ENCODE data around the gene PKDCC.
A peak's percentile ranks its signal among the peaks of the same experiment; 100 is the strongest.
"Not testable (repeated sequence)": the region's sequence is repeated elsewhere in the genome, so short reads cannot be mapped to it uniquely, and the experiment has no call there.

The PKDCC gene

DNA sequence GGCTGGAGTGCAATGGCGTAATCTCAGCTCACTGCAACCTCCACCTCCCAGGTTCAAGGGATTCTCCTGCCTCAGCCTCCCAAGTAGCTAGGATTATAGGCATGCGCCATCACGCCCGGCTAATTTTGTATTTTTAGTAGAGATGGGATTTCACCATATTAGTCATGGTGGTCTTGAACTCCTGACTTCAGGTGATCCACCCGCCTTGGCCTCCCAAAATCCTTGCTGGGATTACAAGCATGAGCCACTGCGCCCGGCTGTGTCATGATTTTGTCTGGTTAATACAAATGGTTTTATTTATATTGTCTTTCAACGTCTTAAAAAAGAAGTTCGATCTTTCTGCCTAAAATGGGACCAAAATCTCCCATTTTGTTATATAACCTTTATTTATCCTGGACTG is 19.2 kb downstream of the PKDCC start:
- not testable (repeated sequence) for DNase-seq

DNA sequence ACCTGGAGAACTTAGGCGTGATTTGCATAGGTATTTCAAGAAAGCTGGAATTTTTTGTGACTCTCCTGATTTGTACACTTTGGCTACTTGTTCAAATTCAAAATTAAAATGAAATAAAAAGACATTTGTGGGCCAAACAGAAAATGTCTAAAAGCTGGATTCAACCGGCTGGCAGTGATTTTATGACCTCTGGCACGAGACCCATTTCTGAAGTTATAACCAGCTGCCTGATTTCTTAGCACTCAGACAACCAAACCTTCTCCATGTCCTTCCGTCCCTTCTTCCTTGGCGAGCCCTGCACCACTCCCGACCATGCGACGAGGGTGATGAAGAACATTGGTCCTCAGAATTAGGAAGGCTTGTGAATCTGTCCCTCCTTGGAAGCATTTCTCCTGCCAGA is 19.7 kb downstream of the PKDCC start:
- DNase-seq: no peak

DNA sequence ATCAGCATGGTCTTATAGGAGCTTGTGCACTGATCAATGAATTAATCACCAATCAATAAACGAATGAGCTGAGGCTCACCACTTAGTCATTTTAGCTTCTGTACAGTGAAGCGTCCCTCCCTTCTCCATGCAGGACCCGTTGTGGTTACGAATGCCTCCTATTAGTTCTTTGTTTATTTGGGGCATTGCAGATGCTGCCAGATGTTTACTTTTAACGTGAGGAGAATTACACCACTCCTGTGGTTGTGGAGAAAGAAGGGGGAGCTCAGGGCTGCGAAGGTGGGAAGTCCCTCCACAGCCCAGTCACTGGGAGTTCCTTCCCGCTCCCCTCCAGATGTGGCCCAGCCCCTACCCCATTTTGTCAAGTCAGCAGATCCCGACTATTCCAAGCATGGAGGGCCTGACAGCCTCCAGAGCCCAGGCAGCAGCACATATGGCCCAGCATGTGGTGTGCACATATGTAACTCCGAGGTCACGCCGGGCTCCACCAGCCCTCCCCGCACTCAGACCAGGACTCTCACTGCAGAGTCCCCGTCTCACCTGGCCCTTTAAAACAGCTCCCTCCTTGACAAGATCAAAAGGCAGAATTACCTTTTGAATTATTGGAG is 20.9 kb downstream of the PKDCC start:
- DNase-seq: no peak

DNA sequence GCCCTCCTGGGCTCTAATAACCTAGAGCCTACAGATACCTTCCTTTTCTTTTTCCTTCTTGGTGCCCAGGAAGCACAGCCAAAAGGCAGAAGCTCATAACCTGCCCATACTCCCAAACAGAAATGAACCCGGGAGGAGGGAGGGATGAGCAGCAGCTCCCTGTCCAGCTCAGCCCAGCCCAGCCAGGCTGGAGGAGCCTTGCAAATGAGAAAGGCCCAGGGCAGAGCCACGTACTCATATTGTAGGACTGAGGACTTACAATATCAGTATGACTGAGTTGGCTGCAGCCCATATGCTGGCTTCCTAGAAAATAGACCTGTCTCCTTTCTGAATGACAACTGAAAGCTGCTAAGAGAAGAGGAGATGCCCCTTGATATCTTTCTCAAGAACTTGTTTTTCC is 21.7 kb downstream of the PKDCC start:
- DNase-seq: no peak

DNA sequence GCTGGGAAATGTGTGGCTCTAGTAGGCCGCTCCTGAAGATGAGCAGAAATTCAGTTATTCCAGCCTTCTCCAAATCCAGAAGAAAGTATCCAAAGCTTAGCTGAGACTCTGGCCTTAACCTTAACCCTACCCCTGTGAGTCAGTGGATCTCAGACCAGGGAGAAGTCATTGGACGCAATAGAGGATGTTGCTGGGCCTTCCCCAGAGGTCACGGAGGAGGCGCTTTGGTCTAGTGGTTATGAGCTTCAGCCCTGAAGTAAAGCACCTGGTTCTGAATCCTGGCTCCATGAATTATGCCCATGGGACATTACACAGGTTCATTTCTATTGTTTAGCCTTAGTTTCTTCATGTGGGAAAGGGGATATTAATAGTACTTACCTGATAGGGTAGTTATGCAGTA is 24.0 kb downstream of the PKDCC start:
- DNase-seq: no peak

DNA sequence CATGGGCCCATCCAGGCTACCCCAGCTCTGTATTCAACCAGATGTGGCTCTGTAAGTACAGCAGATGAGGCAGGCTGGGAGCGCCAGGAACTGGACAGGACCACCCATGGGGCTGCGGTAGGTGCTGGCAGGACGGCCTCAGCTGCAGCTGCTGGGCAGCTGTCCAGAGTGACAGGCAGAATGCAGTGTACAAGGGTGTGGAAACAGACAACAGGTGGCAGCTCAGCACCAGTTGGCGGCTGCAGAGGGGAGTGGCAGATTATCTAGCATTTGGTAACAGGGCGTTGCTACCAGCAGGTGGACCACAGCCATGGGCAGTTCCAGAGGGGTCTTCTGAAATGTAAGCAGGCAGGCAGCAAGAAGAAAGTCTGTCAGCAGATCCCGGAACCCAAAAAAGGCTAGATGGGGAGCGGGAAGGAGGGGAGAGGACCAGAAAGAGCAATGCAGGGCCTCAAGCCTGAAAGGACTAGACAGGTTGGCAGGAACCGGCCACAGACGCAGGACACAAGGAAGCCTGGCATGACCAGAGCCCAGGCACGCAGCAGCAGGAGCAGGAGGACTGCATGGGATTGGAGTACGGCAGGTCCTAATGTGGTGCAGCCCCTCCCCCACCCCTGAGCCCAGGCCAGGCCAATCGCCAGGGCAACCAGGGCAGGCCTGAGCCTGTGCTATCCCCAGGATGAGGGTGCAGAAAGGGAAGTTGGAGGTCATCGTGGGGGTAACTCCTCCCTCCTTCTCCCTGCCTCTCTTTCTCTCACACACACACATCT is 24.7 kb downstream of the PKDCC start:
- DNase-seq: no peak

DNA sequence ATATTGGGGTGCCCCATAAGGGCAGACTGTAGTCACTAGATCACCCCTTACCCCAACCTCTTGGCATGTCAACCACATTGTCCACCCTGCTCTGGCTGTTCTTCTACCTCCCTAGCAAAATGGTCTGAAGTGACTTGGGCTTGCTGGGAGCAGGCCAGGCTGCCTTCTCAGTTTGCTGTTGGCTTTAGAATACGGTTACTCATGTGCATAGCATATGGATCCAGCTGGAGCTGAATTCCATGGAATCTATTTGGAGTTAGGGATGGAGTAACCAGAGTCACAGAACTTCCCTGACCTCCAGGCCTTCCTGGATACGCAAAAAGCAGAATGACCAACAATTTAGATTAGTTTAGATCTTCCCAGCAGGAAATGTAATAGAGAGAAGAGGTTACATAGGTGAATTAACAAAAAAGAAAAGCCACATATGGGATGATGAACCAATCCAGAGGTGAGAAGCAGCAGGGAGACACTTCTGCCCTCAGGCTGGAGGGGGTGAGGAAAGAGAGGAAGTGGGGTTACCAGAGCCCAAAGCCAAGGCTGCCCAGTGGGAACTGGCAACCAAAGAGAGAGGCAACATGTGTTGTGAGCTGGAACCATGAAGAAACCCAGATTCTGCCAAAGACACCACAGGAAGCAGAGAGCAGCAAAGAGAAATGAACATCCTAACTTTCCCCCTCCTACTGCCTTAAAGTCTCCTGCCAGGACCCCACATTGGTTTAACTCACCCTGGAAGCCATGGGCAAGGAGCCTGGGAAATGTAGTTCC is 26.1 kb downstream of the PKDCC start:
- no peak for DNase-seq

DNA sequence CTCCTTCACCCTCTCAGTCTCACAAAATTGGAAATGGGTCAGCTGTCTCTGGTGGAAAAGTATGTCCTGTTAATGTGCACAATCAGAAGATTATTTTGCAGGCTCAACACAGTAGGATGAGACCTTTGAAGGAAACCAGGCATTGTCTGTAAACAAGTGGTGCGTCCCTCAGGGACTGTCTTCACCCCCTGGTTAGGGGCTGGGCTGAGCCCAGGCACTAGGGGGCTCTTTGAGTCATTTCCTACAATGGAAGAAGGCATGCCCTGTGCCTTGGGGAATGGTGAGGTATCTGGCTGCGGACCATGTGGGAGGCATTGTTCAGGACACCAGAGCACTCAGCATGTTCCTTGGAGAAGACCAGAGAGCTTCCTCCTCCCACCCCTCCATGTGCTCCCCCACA is 26.8 kb downstream of the PKDCC start:
- DNase-seq: no peak

DNA sequence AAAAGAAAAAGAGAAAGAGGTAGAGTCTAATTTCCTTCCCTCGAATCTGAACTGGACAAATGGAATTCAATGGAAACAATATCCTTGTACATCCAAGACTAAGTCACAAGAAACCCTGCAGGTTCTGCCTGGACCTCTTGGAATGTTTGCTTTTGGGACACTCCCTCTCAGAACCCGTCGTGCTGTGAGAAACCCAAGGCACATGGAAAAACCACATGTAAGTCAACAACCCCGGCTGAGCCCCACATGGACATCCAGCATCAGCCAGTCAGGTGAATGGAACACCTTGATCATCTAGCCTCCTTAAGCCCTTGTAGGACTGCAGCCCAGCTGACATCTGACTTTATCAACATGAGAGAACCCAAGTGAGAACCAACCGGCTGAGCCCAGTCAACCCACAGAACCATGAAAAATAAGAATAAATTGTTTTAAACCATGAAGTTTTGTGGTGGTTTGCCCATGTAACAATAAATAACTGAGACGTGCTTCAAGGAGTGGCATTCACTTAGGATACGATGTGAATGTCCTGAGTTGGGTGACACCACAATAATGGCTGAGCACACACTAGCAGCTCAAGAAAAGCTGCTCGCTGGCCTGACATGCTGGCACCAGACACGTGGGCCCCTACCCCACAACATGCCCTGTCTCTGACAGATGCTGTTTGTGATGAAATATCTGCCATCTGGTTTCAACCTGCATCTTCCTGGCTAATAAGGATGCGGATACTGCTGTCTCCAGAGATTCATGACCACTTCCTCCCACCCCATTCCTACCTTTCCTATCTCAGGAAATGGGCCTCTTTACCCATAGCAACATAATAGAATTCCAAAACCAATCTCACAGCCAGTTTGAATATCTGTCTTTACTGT is 28.8 kb downstream of the PKDCC start:
- DNase-seq: no peak

DNA sequence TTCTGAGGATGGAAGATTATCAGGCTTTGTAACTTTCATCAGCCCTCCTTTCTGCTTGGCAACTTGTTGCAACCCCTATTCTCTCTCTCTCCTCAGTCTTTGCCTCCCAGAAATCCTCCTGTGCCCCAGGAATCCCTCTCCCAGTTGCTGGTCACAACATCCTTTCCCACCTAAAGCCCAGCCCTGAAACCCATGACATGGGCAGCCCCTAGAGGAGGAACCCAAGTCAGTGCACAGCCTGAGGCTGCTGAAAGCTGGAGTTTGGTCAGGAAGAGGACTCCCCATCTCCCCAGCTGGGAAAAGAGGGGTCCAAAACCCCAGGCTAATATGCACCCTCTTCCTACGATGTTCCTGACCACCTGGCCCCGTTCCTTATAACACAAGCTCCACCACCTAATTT is 29.5 kb downstream of the PKDCC start:
- DNase-seq: no peak

DNA sequence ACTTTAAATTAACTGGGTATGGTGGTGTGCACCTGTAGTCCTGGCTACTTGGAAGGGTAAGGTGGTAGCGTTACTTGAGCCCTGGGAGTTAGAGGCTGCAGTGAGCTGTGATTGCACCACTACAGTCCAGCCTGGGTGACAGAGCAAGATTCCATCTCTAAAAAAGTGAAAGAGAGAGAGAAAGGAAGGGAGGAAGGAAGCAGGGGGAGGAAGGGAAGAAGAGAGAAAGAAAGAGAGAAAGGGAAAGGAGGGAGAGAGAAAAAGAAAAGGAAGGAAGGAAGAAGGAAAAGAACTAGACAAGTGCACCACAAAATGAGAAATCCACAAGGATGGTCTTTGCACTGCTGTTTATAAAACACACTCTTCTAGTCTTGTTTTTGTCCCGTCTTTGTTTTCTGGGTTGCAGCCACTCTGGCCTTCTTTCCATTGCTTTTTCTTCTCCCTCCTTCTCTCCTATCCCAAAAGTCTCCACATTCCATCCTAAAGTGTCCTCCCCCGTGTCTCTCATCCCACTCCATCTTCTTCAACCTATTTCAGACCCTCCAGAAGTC is 32.0 kb downstream of the PKDCC start:
- DNase-seq: no peak

DNA sequence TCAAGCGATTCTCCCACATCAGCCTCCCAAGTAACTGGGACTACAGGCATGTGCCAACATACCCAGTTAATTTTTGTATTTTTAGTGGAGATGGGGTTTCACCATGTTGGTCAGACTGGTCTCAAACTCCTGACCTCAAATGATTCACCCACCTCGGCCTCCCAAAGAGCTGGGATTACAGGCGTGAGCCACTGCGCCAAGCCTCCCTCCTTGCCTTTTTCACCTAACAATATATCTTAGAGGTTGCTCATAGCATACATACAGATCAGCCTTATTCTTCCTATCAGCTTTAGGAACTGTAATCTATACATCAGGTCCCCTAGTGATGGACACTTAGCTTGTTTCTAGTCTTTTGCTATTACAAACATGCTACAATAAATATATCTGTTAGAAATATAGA is 33.3 kb downstream of the PKDCC start:
- not testable (repeated sequence) for DNase-seq

DNA sequence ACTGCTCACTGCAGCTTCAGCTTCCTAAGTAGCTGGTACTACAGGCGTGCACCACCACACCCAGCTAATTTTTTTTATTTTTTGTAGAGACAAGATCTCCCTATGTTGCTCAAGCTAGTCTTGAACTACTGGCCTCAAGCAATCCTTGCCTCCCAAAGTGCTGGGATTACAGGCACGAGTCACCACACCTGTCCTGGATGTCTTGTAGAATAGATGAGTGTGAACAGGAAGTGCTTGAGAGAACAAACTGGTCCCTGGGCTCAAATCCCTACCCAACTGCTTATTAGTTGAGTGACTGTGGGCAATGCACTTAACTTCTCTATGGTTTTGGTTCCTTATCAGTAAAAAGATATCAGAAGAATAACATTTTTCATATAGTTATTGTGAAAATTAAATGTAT is 34.2 kb downstream of the PKDCC start:
- DNase-seq: no peak

DNA sequence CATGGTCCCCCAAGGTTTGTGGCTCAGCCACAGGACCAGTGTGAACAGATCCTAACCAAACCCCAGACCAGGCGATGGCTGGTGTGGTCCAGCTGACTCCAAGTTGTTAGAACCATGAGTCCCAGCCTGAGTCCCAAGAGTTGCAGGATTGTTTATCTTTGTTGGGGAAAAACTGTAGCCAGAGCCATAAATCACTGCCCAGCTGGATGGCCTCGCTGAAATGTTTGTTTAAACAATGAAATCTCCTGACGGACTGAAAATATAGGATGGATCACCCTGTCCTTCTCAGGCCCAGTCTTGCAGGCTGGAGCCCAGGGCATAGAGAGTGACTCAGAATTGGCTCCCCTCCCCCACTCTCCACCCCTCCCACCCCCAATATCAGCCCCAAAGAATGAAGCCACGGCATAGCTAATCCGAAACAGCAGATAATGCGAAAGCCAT is 36.4 kb downstream of the PKDCC start:
- no peak for DNase-seq

DNA sequence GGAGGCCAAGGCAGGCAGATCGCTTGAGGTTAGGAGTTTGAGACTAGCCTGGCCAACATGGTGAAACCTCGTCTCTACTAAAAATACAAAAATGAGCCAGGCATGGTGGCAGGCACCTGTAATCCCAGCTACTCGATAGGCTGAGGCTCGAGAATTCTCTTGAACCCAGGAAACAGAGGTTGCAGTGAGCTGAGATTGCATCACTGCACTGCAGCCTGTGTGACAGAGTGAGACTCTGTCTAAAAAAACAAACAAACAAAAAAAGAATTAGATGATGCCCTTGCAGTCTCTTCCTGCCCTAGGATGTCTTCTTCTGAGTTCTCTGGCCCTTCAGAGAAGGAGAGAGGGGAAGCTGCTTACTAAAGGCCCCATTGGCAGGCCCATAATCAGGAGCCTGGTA is 37.2 kb downstream of the PKDCC start:
- DNase-seq: not testable (repeated sequence)

DNA sequence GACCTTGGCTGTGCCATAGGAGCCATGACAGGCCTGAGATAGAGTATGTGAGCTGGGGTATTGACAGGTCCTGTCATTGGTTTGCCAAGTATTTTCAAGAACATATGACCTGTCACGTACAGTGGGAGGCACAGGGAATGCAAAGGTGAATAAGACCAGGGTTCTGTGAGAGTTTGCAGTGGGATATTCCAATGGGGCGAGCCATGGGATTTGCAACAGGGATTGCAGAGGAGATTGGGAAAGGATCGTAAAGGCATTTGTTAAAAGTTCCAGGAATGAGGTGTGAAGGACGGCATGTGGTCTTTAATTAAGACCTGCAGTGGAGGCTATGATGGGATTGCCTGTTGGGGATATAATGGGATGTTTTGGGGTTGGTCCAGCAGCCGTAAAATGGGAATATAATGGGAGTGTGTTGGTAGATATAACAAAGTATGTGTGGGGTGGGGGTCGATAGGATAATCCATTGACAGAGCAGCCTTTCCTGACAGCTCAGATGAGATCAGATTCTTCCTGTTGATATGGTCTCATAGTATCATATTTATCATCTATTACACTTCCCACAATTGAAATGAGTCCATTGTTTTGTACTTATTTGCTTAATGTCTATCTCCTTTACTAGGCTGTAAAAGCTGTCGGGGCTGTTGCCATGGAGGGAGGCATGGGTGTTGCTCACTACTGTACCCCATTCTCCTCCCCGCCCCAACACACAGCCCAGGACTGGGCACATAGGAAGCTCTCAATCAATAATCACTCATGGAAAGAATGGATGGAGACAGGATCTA is 38.1 kb downstream of the PKDCC start:
- DNase-seq: no peak

DNA sequence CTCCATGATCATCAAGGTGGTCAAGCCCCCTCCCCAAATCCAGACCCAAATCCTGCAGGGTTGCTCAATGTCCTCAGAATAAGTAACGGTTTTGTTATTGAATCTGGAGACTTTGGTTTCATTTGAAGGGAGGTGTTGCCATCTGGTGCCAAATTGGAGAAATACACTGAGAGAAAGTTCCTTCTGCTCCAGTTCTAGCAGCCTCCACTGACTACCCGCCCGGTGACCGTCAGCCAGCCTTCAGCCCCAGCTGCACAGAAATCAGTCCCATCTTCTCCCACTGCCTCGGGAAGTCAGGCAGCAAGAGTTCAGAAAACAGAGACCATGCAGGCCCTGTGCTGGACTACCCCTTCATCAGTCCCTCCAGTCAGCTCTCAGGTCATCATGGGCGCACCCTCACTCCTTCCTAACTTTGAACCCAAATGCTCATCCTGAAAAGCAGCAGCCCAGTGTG is 38.7 kb downstream of the PKDCC start:
- peak in 1 of 2 donors; percentile 30 for DNase-seq

DNA sequence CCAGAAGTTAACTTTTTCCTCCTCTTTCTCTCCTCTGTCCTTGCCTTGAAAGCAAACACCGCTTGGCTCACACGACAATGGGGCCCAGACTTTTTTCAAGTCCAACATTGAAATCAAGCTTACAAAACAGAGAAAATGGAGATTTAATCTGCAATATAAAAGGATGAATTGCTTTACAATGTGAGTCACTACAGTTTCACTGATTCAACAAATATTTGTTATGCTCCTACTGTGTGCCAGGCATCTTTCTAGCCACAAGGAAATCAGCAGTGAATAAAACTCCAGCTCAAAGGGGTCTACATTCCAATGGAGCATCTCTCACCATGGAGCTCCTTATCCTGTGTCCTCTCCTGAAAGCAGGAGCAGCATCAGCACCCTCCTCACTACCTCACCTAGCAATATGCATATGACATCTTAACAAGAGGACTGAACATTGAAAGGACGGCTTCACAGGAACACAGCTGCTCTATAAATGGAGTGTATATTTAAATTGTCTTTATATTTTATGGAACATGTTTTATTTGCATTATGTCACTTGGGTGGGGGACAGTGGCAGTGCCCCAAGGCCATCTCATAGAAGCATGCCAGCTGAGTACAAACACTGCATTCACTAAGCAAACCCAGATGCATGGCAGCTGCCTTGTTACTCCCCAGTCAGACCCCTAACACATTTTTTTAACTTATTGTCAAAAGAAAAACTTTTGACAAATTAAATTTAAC is 39.5 kb downstream of the PKDCC start:
- DNase-seq: no peak

DNA sequence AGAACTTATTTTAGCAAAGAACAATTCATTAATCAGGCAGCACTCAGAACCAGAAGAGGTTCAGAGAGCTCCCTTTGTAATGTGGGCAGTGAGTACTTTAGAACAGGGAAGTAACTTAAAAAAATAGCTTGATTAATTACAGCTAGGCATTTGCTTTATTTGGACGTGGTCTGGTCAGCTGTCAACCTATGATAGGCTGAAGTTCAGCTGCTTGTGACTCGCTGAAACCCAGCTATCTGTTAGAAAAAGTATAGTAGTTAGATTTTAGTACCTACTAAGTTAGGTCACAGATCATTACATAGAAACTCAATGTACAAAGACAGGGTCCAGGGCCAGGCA is 40.0 kb downstream of the PKDCC start:
- no peak for DNase-seq

DNA sequence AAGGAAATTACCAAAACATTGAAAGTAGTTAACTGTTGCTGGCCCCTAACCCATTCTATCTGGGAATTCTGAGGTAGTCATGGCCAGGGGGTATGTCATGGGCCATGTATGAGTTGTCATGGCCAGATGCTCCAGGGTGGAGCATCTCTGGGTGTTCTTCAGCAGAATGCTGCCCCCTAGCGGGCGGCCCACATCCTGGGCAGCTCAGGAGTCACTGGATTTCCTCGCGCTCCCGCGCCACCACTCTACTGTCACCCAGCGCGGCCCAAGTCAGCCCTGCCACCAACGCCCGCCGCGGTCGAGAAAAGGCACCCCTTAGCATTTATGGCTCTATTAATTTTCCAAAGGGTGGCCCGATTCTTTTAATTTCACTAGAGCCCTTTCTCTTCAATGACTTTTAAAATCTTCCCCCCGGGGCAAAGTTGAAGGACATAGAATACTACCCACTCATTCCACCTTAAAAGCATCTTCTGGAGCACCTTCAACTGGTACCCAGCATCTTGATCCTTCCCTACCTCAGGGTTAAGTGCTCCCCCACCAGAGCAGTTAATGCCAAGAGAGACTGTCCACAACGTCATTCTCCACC is 41.6 kb downstream of the PKDCC start:
- peak; percentile 71 to 72 for DNase-seq

DNA sequence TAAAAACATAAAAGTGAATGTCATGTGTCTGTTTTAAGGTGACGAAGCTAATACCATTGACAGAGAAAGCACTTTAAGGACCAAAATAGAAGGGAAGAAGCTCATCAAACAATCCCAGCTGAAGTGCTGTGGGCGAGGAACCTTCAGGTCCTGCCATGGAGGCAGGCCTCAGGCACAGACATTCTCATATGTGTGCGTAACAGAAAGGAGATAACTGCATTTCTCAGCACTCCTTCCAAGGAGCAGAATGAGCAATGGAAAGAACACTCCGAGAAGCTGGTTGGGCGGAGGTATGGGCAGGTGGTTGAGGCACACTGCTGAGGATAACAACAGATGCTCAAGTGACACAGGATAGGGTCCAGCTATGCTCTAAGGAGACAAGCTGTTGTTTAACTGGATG is 42.4 kb downstream of the PKDCC start:
- no peak for DNase-seq

Measured in stimulated activated CD4-positive, alpha-beta T cell treated with anti-CD3 and anti-CD28 coated beads, Interleukin-2, amount 100 ng/mL, for 48 hours (primary cell).